HUES64 (cell line): ENCODE results near the gene EPB41L5.
"Not testable (repeated sequence)": the region's sequence is repeated elsewhere in the genome, so short reads cannot be mapped to it uniquely, and the experiment has no call there.

Source experiments
- H3K27ac ChIP-seq: 2 replicates; pipeline ENCODE4 v1.7.0; 2013; ENCODE audit warnings: low read depth, low read length, inconsistent platforms
- H3K27me3 ChIP-seq: 2 replicates; pipeline ENCODE4 v1.6.1; 2013; ENCODE audit warnings: mild to moderate bottlenecking, low read length; ENCODE audit not compliant: insufficient read depth
- H3K36me3 ChIP-seq: 2 replicates; pipeline ENCODE4 v1.6.1; 2013; ENCODE audit warnings: mild to moderate bottlenecking, low read length; ENCODE audit not compliant: insufficient read depth
- H3K4me1 ChIP-seq: 2 replicates; pipeline ENCODE4 v1.6.1; 2013; ENCODE audit warnings: mild to moderate bottlenecking, low read length, moderate library complexity; ENCODE audit not compliant: insufficient read depth
- H3K4me3 ChIP-seq: 2 replicates; pipeline ENCODE4 v1.5.1; 2013; ENCODE audit warnings: mild to moderate bottlenecking, low read length, moderate library complexity
- H3K9ac ChIP-seq: 2 replicates; pipeline ENCODE4 v1.6.1; 2013; ENCODE audit warnings: mild to moderate bottlenecking, low read depth, low read length
- H3K9me3 ChIP-seq: 2 replicates; pipeline ENCODE4 v1.6.1; 2013; ENCODE audit warnings: low read depth, low read length; ENCODE audit not compliant: insufficient read depth
- WGBS: fragments of 150-250, 120-280 bp; methylation state at CpG from one replicate; pipeline ENCODE4 v1.1.7; 2013; ENCODE audit warnings: missing lambda C conversion rate; 5-methylcytosine and 5-hydroxymethylcytosine counted together

Gene EPB41L5

DNA sequence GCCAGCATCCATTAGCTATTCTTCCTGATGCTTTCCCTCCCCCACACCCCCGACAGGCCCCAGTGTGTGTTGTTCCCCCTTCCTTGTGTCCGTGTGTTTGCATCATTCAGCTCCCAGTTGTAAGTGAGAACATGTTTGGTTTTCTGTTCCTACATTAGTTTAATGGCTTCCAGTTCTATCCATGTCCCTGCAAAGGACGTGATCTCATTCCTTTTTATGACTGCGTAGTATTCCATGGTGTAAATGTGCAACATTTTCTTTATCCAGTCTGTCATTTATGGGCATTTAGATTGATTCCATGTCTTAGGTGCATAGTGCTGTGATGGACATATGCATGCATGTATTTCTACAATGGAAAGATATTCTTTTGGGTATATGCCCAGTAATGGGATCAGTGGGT is 105.6 kb downstream of the EPB41L5 start:
- WGBS, result 92% methylated on average over 4 of the region's 4 CpGs
- no peaks in the 10 kb centered on the region for H3K4me1 ChIP-seq
- no peak overlapping the region for H3K4me3 ChIP-seq
- H3K27me3 ChIP-seq, result no peaks in the 10 kb centered on the region
- no peaks in the 10 kb centered on the region for H3K36me3 ChIP-seq
- 0 out of 2 replicates have a peak, but pooled peaks cover 5% of the 10 kb centered on the region for H3K9me3 ChIP-seq
- no peak overlapping the region for H3K9ac ChIP-seq
- H3K27ac ChIP-seq, result no peak overlapping the region

DNA sequence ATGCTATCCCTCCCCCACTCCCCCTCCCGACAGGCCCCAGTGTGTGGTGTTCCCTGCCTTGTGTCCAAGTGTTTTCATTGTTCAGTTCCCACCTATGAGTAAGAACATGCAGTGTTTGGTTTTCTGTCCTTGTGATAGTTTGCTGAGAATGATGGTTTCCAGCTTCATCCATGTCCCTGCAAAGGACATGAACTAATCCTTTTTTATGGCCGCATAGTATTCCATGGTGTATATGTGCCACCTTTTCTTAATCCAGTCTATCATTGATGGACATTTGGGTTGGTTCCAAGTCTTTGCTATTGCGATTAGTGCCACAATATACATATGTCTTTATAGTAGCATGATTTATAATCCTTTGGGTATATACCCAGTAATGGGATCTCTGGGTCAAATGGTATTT is 108.5 kb downstream of the EPB41L5 start:
- not testable (repeated sequence) for H3K27ac ChIP-seq, H3K36me3 ChIP-seq, H3K9ac ChIP-seq, H3K4me1 ChIP-seq, H3K4me3 ChIP-seq, H3K27me3 ChIP-seq, H3K9me3 ChIP-seq
- WGBS, result 100% methylated on average over 2 of the region's 3 CpGs

DNA sequence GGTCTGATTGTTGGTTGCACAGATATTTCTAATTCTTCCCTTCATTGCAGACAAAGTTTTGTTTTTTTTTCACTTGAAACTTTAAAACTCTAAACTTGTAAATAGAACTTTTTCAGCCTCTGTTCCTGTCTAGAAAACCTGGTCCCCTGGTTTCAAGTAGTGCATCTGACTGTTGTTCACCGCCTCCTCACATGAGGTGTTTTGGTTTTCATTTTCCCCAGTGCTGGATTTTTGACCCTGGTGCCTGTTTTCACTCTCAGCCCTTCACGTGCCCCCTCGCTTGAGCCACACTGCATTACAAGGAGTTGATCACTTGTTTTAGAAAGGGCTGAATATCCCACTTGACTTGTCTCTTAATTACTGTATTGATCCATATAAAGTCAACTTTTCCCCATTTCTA is 110.2 kb downstream of the EPB41L5 start:
- H3K36me3 ChIP-seq, result peaks cover 6% of the 10 kb centered on the region
- H3K27ac ChIP-seq, result no peak overlapping the region
- no peaks in the 10 kb centered on the region for H3K4me1 ChIP-seq
- no peak overlapping the region for H3K9ac ChIP-seq
- H3K4me3 ChIP-seq, result no peak overlapping the region
- H3K27me3 ChIP-seq, result no peaks in the 10 kb centered on the region
- H3K9me3 ChIP-seq, result 0 out of 2 replicates have a peak, but pooled peaks cover 5% of the 10 kb centered on the region
- 94% methylated on average over 3 of the region's 3 CpGs for WGBS

DNA sequence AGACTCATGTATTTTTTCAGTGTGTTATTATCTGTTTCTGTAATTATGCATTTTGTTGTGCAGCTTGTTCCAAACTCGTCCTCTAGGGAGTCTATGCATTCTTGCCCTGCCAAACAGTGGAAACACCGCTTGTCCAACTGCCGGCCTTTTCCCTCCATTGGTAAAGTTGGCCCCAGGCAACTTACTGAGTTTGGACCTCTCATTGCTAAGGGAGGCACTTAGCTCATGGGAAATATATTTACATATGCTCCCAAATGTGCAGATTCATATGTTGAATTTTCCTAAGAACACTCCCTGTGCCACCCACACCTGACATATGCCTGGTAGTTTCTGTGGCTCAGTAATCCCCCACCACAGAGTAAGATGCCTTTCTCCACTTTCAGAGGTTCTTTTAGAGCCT is 112.3 kb downstream of the EPB41L5 start:
- Histone ChIP-seq H3K27me3 (no peaks in the 10 kb centered on the region), H3K36me3 (peaks cover 7% of the 10 kb centered on the region), H3K27ac (no peak overlapping the region), H3K9ac (no peak overlapping the region), H3K9me3 (no peaks in the 10 kb centered on the region), H3K4me3 (no peak overlapping the region), H3K4me1 (no peaks in the 10 kb centered on the region)
- WGBS, result 95% methylated on average over 3 of the region's 3 CpGs

DNA sequence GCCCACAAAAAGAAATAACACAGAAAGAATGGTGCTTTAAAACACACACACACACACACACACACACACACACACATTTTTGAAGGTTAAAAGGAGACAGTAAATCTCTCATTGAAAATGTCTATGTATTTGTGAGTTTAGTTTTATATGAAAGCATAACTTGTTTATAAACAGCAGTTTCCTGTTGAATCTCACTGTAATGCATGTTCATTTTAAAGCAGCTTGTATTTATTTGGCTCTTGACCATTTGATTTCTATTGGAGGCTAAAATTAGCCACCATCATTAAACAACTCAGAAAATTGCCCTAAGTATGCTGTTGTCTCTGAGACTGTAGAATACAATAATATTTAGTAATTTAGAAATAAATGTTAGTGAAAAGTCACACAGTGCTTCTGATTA is 115.3 kb downstream of the EPB41L5 start:
- no peak overlapping the region for H3K9ac ChIP-seq
- H3K36me3 ChIP-seq, result peaks cover 13% of the 10 kb centered on the region
- no peaks in the 10 kb centered on the region for H3K27me3 ChIP-seq
- no peaks in the 10 kb centered on the region for H3K9me3 ChIP-seq
- no peak overlapping the region for H3K27ac ChIP-seq
- no peaks in the 10 kb centered on the region for H3K4me1 ChIP-seq
- H3K4me3 ChIP-seq, result no peak overlapping the region

DNA sequence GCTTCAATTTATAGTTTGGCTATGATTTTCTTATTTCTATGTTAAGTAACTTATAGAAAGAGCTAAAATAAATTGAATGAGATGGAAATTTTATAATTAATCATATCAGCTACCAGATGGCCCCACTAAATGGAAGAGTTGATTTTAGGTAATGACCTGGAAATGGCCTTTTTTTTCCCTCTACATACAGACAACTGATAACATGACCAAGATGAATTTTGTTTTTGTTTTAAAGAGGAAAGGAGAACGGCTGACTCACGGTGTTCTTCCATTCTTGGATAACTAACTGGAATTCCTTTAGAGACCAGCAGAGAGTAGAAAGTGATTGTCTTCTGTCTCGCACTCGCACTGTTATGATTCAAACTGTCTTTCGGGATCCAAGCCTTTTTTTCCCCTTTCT is 119.3 kb downstream of the EPB41L5 start:
- H3K4me1 ChIP-seq, result no peaks in the 10 kb centered on the region; the same call in 1 of the 2 replicates
- H3K9ac ChIP-seq, result no peak overlapping the region
- no peaks in the 10 kb centered on the region for H3K9me3 ChIP-seq
- no peaks in the 10 kb centered on the region for H3K27me3 ChIP-seq
- H3K4me3 ChIP-seq, result no peak overlapping the region
- no peak overlapping the region for H3K27ac ChIP-seq
- 93% methylated on average over 4 of the region's 5 CpGs for WGBS
- H3K36me3 ChIP-seq, result peaks cover 33% of the 10 kb centered on the region

DNA sequence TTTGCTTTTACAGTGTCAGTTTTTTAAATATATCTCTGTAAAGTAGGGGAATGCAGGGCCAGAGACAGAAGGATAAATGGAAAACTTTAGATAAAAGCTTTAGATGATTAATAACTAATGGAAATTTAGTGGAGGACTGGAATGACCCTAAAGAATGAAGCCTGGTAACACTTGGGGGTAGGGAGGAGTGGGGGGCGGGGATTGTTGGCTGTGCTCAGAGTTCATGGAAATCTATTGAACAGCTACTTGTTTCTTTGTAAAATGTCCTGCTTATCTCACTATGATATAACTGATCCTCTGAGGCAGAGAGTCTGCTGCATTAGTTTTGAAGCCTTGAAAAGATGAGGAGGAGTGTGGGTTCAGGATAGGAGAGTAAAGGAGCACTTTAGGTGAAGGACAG is 119.8 kb downstream of the EPB41L5 start:
- Histone ChIP-seq H3K27me3 (no peaks in the 10 kb centered on the region), H3K9ac (no peak overlapping the region), H3K36me3 (peaks cover 31% of the 10 kb centered on the region), H3K9me3 (no peaks in the 10 kb centered on the region), H3K4me3 (no peak overlapping the region), H3K27ac (no peak overlapping the region), H3K4me1 (no peaks in the 10 kb centered on the region; the same call in 1 of the 2 replicates)
- 95% methylated on average over 1 of the region's 1 CpG for WGBS

DNA sequence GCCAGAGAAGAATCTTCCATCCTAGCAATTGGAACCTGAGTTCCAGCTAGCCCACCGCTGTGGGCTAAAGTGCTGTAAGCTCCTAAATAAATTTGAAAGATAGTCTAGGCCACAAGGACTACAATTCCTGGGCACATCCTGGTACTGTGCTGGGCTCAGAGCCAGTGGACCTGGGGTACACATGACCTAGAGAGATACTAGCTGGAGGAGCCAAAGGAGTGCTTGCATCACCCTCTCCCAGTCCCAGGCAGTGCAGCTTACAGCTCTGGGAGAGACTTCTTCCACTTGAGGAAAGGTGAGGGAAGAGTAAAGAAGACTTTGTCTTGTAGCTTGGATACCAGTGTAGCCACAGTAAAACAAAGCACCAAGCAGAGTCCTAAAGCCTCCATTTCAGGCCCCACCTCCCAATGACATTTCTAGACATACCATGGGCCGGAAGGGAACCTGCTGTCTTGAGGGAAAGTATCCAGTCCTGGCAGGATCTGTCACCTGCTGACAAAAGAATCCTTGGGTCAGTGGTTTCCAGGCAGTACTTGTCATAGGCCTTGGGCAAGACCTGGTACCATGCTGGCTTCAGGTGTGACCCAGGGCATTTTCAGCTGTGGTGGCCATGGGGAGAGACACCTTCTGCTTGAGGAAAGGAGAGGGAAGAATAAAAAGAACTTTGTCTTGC is 120.8 kb downstream of the EPB41L5 start:
- peaks cover 26% of the 10 kb centered on the region; the same call in 1 of the 2 replicates for H3K36me3 ChIP-seq
- no peaks in the 10 kb centered on the region for H3K9me3 ChIP-seq
- H3K27ac ChIP-seq, result peak overlapping the region; percentile 59
- WGBS, result 90% methylated on average over 2 of the region's 2 CpGs
- H3K9ac ChIP-seq, result no peak overlapping the region
- no peaks in the 10 kb centered on the region; the same call in 1 of the 2 replicates for H3K4me1 ChIP-seq
- H3K27me3 ChIP-seq, result no peaks in the 10 kb centered on the region
- H3K4me3 ChIP-seq, result no peak overlapping the region

DNA sequence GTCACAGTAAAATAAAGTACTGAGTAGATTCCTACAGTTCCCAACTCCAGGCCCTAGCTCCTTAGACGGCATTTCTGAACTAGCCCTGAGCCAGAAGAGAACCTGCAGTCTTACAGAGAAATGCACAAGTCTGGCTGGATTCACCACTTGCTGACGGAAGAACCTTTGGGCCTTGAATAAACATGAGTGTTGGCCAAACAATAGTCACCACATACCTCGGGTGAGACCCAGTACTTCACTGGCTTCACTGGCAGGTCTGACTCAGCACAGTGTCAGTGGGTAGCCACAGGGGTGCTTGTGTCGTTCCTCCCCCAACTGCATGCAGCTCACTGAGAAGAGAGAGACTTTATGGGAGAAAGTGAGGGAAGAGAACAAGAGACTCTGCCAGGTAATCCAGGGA is 121.4 kb downstream of the EPB41L5 start:
- Histone ChIP-seq H3K27me3 (no peaks in the 10 kb centered on the region), H3K9me3 (no peaks in the 10 kb centered on the region), H3K36me3 (peaks cover 26% of the 10 kb centered on the region; the same call in 1 of the 2 replicates), H3K9ac (no peak overlapping the region), H3K4me1 (no peaks in the 10 kb centered on the region; the same call in 1 of the 2 replicates), H3K4me3 (no peak overlapping the region), H3K27ac (peak overlapping the region; percentile 59; the same call in 1 of the 2 replicates)
- 55% methylated on average over 4 of the region's 4 CpGs for WGBS

DNA sequence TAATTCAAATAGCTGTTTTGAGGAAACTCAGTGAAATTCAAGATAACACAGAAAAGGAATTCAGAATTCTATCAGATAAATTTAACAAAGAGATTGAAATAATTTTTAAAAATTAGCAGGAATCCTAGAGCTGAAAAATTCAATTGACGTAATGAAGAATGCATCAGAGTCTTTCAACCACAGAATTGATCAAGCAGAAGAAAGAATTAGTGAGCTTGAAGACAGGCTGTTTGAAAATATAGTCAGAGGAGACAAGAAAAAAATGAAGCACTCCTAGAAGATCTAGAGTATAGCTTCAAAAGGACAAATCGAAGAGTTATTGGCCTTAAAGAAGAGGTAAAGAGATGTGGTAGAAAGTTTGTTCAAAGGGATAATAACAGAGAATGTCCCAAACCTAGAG is 122.1 kb downstream of the EPB41L5 start:
- WGBS, result 97% methylated on average over 2 of the region's 2 CpGs
- H3K9me3 ChIP-seq, H3K4me3 ChIP-seq, H3K4me1 ChIP-seq, H3K27ac ChIP-seq, H3K27me3 ChIP-seq, H3K9ac ChIP-seq: not testable (repeated sequence)
- peaks cover 26% of the 10 kb centered on the region; the same call in 1 of the 2 replicates for H3K36me3 ChIP-seq

DNA sequence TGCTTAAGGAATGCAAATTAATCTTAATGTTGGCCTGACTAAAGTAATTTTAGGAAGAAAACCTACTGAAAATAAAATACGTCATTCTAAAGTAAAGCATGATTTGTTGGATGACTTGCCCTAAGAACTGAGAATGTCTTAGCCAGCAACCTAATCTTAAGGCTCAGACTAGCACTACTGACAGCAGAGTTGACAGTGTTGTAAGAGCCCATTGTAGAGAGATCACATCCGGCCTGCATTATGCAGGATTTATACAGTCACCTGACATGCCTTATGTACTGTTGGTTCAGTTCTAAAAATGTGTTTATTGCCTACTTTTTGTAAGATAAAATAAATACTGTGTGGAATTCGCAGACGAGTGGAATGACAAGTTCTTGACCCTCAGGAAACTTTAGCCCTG is 128.0 kb downstream of the EPB41L5 start:
- Histone ChIP-seq H3K27ac (no peak overlapping the region), H3K9ac (no peak overlapping the region), H3K27me3 (no peaks in the 10 kb centered on the region), H3K4me1 (no peaks in the 10 kb centered on the region), H3K9me3 (no peaks in the 10 kb centered on the region), H3K36me3 (peaks cover 8% of the 10 kb centered on the region; the same call in 1 of the 2 replicates), H3K4me3 (no peak overlapping the region)
- WGBS, result 89% methylated on average over 4 of the region's 4 CpGs
